HepG2 (cell line): ENCODE results near the gene NT5C2. TPM values are rescaled to one million over a fixed set of nuclear protein-coding genes. Genes with fewer than 3 reads are reported as not detected.

Source experiments
- ATAC-seq: fragments of 200-7000 bp; cut with Tn5 transposase; 3 replicates; pipeline ENCODE4 v1.9.1; 2020; ENCODE audit warnings: mild to moderate bottlenecking, moderate library complexity
- BruUV-seq: library from RNA; stranded (reverse); fragments of 400-500 nt; replicated peaks from 2 replicates; lab custom pipeline; 2021; lab: Mats Ljungman, UMichigan
- CTCF ChIA-PET: fragments of 300-600 bp; formaldehyde crosslinking; extraction: SDS; loops from one replicate; lab custom pipeline; 2021; ENCODE audit warnings: low total read pairs, inconsistent platforms, low intra/inter-chr PET ratio; lab: Yijun Ruan, JAX
- POLR2A ChIA-PET: fragments of 350-600 bp; sonication (Branson Sonifier 250); formaldehyde crosslinking; loops from one replicate; lab custom pipeline; 2020; ENCODE audit warnings: antibody characterized with exemption, inconsistent platforms; lab: Yijun Ruan, JAX
- DNase-seq: peaks from one replicate; pipeline ENCODE4 v3.0.0-alpha.2; 2015; ENCODE audit warnings: low spot score
- FAIRE-seq: peaks from 3 replicates; lab custom pipeline; 2011; peaks lifted over from hg19 to GRCh38; lab: Jason Lieb, UNC
- H2AFZ ChIP-seq: one replicate; pipeline ENCODE4 v1.6.1; 2011; ENCODE audit warnings: low read length, inconsistent platforms
- H3K27ac ChIP-seq: fragments of 300-600 bp; 3 replicates; pipeline ENCODE4 v1.8.0; 2011; ENCODE audit warnings: mixed run types, mild to moderate bottlenecking, mixed read lengths, low read length, inconsistent platforms; ENCODE audit not compliant: insufficient read depth; ENCODE audit errors: extremely low read length
- H3K27me3 ChIP-seq, 2 experiments: fragments of 200-600 bp in 1 of 2; 2 replicates in 1 of 2; 3 replicates in 1 of 2; pipeline versions ENCODE4 v1.6.0 to v1.8.0; 2011; ENCODE audit warnings: low read length in 2 of 2, mild to moderate bottlenecking in 2 of 2, moderate library complexity in 2 of 2, inconsistent platforms in 1 of 2; ENCODE audit not compliant: insufficient read depth in 2 of 2, control insufficient read depth in 1 of 2
- H3K36me3 ChIP-seq, 2 experiments: fragments of 200-600 bp in 1 of 2; replicated peaks in 1 of 2; 2 replicates in 1 of 2; 3 replicates in 1 of 2; pipeline versions ENCODE4 v1.5.1 to v1.8.0; 2011; ENCODE audit warnings: low read length in 2 of 2, inconsistent platforms in 1 of 2; ENCODE audit not compliant: insufficient read depth in 2 of 2, control insufficient read depth in 1 of 2
- H3K4me1 ChIP-seq: 2 replicates; pipeline ENCODE4 v1.5.1; 2012; ENCODE audit warnings: low read length, inconsistent platforms; ENCODE audit not compliant: insufficient read depth
- H3K4me2 ChIP-seq: 2 replicates; pipeline ENCODE4 v1.6.0; 2011; ENCODE audit warnings: low read depth, low read length, inconsistent platforms
- H3K4me3 ChIP-seq, 3 experiments: fragments of 200-600 bp in 1 of 3; sonication (generic), shearing (Covaris generic) in 1 of 3; replicated peaks in 1 of 3; 2 replicates each; pipeline ENCODE4 v1.5.1; 2011 to 2016; ENCODE audit warnings: low read length in 3 of 3, inconsistent platforms in 2 of 3, low read depth in 2 of 3, mild to moderate bottlenecking in 2 of 3, control low read depth in 1 of 3, mixed read lengths in 1 of 3; ENCODE audit not compliant: insufficient read depth in 1 of 3
- H3K79me2 ChIP-seq: one replicate; pipeline ENCODE4 v1.6.1; 2011; ENCODE audit warnings: low read length, inconsistent platforms; ENCODE audit not compliant: insufficient read depth
- H3K9ac ChIP-seq: 2 replicates; pipeline ENCODE4 v1.6.0; 2011; ENCODE audit warnings: mild to moderate bottlenecking, low read depth, low read length, inconsistent platforms; ENCODE audit not compliant: insufficient read depth
- H3K9me3 ChIP-seq: 2 replicates; pipeline ENCODE4 v1.5.1; 2012; ENCODE audit warnings: mild to moderate bottlenecking, low read length
- H4K20me1 ChIP-seq: 2 replicates; pipeline ENCODE4 v1.6.0; 2011; ENCODE audit warnings: inconsistent platforms, mild to moderate bottlenecking, low read length, moderate library complexity; ENCODE audit not compliant: insufficient read depth
- ETV6 ChIP-seq: sonication (generic); formaldehyde crosslinking; conservative IDR thresholded peaks from 2 replicates; pipeline ENCODE4 v1.4.0; 2020; ENCODE audit warnings: missing genetic modification reagents
- STAG1 ChIP-seq: sonication (generic); formaldehyde crosslinking; IDR thresholded peaks from 2 replicates; pipeline ENCODE4 v1.4.0; 2020; ENCODE audit warnings: missing genetic modification reagents
- ZNF263 ChIP-seq: sonication (generic); formaldehyde crosslinking; IDR thresholded peaks from 2 replicates; pipeline ENCODE4 v1.4.0; 2020; ENCODE audit warnings: missing genetic modification reagents
- WGBS: methylation state at CpG from one replicate; pipeline ENCODE4 v1.1.6; 2017; ENCODE audit warnings: low lambda C conversion rate; 5-methylcytosine and 5-hydroxymethylcytosine counted together
- in situ Hi-C: cut with HindIII; loops from 2 replicates; pipeline ENCODE4 v1.10.0; 2017; ENCODE audit warnings: low pct_unique_long_range_greater_than_20kb; ENCODE audit not compliant: extremely low pct_ligation_motif_present
- intact Hi-C: fragments of 100-400 bp; cut with micrococcal nuclease; formaldehyde crosslinking; loops from one replicate; pipeline ENCODE4 v1.10.0; 2022; ENCODE audit not compliant: unreplicated experiment
- polyA plus RNA-seq, 8 experiments: library from polyadenylated mRNA; depleted of rRNA in 3 of 8; stranded (reverse) in 7 of 8; unstranded in 1 of 8; fragments of >200 nt; fragmentation: Illumina TruSeq in 4 of 8; extraction: Trizol in 4 of 8; gene quantifications; 2 replicates each; pipeline versions ENCODE4 v1.2.1 to v1.2.3, GENCODE V29; 2011 to 2016; ENCODE audit warnings: low read depth in 4 of 8, missing spikeins in 1 of 8, mixed read lengths in 1 of 8; ENCODE audit not compliant: insufficient read depth in 1 of 8
- total RNA-seq, 5 experiments: library from RNA; depleted of rRNA; stranded (reverse); fragments of >200 nt; fragmentation: Illumina TruSeq; extraction: Trizol; gene quantifications; 2 replicates each; pipeline ENCODE4 v1.2.3, GENCODE V29; 2016; ENCODE audit warnings: low read depth in 1 of 5
- TF ChIP-seq, protein P1 (sequence below): sonication (generic); formaldehyde crosslinking; IDR thresholded peaks from 2 replicates; pipeline ENCODE4 v1.5.0; 2020; ENCODE audit warnings: mild to moderate bottlenecking, missing genetic modification reagents, moderate library complexity
- TF ChIP-seq, protein P2 (sequence below): sonication (generic); formaldehyde crosslinking; IDR thresholded peaks from 2 replicates; pipeline ENCODE4 v1.5.0; 2020; ENCODE audit warnings: missing genetic modification reagents
- TF ChIP-seq, protein P3 (sequence below): sonication (generic); formaldehyde crosslinking; IDR thresholded peaks from one replicate; pipeline ENCODE4 v1.5.1; 2020; ENCODE audit warnings: mild to moderate bottlenecking, missing genetic modification reagents; ENCODE audit errors: not compliant biosample characterization

Gene NT5C2
- total and polyA plus RNA-seq, 2 of the 13 experiments (the other 11 are each of a cell fraction or from before 2014, with no cell fraction given): 40.6 to 55.2 TPM

DNA sequence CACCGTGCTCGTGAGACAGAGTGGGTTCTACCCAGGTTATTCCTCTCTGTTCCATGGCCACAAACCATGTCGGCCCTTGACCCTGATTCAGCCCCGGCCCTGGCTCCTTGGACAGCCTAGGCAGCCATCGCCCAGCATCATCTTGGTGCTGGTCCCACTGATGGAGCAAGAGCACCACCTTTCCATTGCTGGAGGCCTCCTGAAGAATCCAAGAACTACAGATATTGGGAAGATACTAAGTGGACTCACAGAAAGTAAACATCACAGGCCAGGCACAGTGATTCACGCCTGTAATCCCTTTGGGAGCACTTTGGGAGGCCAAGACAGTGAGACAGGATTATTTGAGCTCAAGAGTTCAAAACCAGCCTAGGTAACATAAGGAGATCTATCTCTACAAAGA lies 125.1 kb downstream of the NT5C2 start:
- H3K36me3 ChIP-seq: peaks cover 6 to 23% of the 10 kb centered on the region in 2 experiments
- no peak overlapping the region for H3K4me3 ChIP-seq
- ATAC-seq (no peak), FAIRE-seq (no peak), DNase-seq (no peak)
- no peaks in the 10 kb centered on the region for H3K4me1 ChIP-seq
- no peaks in the 10 kb centered on the region for H3K79me2 ChIP-seq
- no peak overlapping the region for H3K27ac ChIP-seq
- 95% methylated on average over 4 of the region's 6 CpGs for WGBS
- BruUV-seq: no TSS peak
- TF ChIP-seq, protein P1, sequence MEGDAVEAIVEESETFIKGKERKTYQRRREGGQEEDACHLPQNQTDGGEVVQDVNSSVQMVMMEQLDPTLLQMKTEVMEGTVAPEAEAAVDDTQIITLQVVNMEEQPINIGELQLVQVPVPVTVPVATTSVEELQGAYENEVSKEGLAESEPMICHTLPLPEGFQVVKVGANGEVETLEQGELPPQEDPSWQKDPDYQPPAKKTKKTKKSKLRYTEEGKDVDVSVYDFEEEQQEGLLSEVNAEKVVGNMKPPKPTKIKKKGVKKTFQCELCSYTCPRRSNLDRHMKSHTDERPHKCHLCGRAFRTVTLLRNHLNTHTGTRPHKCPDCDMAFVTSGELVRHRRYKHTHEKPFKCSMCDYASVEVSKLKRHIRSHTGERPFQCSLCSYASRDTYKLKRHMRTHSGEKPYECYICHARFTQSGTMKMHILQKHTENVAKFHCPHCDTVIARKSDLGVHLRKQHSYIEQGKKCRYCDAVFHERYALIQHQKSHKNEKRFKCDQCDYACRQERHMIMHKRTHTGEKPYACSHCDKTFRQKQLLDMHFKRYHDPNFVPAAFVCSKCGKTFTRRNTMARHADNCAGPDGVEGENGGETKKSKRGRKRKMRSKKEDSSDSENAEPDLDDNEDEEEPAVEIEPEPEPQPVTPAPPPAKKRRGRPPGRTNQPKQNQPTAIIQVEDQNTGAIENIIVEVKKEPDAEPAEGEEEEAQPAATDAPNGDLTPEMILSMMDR: peak; percentile 40
- TF ChIP-seq STAG1 (CRISPR knock-in tag): peak; percentile 48
- TF ChIP-seq, protein P2, sequence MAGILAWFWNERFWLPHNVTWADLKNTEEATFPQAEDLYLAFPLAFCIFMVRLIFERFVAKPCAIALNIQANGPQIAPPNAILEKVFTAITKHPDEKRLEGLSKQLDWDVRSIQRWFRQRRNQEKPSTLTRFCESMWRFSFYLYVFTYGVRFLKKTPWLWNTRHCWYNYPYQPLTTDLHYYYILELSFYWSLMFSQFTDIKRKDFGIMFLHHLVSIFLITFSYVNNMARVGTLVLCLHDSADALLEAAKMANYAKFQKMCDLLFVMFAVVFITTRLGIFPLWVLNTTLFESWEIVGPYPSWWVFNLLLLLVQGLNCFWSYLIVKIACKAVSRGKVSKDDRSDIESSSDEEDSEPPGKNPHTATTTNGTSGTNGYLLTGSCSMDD (CRISPR knock-in tag): no peak
- peak; percentile 61 for TF ChIP-seq ZNF263 (CRISPR knock-in tag)
- no peak overlapping the region for H3K9ac ChIP-seq
- intact Hi-C loops: no loop called here
- no peak overlapping the region for H3K4me2 ChIP-seq
- ChIA-PET POLR2A (no interaction called here), CTCF (interaction anchor here (4.1 kb wide), 1 partner anchor 151 kb away, joined by 63 read pairs; the partner anchor contains the start of gene CNNM2)
- H2AFZ ChIP-seq: no peak overlapping the region
- H4K20me1 ChIP-seq: no peaks in the 10 kb centered on the region
- H3K9me3 ChIP-seq: no peaks in the 10 kb centered on the region
- H3K27me3 ChIP-seq: no peaks in the 10 kb centered on the region
- in situ Hi-C loops: loop anchor here (5.0 to 25.0 kb wide), 3 partner anchors 151 to 331 kb away; partner anchors contain the start of genes CNNM2 and WBP1L

DNA sequence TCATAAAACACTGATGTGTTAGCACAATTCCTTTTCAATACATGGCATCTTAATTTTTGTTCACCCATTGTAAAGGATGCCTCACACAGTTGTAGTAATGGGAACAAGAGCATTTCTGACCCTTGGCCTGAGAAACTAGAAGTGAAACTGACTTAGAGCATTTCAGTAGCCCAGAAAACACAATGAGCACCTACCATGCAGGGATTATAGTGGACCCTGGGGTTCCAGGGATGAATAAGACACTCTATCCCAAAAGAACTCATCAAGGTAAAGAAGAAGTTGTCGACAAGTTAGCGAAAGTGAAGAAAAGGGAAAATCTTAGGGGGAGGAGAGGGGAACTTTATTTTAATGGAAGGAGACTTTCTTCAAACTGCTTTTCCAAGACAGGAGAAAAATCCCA lies 125.6 kb downstream of the NT5C2 start:
- intact Hi-C loops (no loop called here), in situ Hi-C loops (loop anchor here (5.0 to 25.0 kb wide), 3 partner anchors 150 to 330 kb away; partner anchors contain the start of genes CNNM2 and WBP1L)
- CTCF ChIA-PET: no interaction called here
- POLR2A ChIA-PET: no interaction called here
- no peak overlapping the region for H3K9ac ChIP-seq
- H3K27ac ChIP-seq: no peak overlapping the region
- H3K4me3 ChIP-seq: no peak overlapping the region
- peaks cover 6 to 24% of the 10 kb centered on the region in 2 experiments for H3K36me3 ChIP-seq
- FAIRE-seq (no peak), DNase-seq (no peak), ATAC-seq (no peak)
- no peaks in the 10 kb centered on the region for H3K27me3 ChIP-seq
- WGBS: 100% methylated on average over 2 of the region's 2 CpGs
- no peak overlapping the region for H2AFZ ChIP-seq
- H3K4me2 ChIP-seq: no peak overlapping the region
- H4K20me1 ChIP-seq: no peaks in the 10 kb centered on the region
- no TSS peak for BruUV-seq
- H3K79me2 ChIP-seq: no peaks in the 10 kb centered on the region
- H3K4me1 ChIP-seq: no peaks in the 10 kb centered on the region
- no peaks in the 10 kb centered on the region for H3K9me3 ChIP-seq
- no peak for TF ChIP-seq ETV6 (CRISPR knock-in tag)
- TF ChIP-seq, protein P3, sequence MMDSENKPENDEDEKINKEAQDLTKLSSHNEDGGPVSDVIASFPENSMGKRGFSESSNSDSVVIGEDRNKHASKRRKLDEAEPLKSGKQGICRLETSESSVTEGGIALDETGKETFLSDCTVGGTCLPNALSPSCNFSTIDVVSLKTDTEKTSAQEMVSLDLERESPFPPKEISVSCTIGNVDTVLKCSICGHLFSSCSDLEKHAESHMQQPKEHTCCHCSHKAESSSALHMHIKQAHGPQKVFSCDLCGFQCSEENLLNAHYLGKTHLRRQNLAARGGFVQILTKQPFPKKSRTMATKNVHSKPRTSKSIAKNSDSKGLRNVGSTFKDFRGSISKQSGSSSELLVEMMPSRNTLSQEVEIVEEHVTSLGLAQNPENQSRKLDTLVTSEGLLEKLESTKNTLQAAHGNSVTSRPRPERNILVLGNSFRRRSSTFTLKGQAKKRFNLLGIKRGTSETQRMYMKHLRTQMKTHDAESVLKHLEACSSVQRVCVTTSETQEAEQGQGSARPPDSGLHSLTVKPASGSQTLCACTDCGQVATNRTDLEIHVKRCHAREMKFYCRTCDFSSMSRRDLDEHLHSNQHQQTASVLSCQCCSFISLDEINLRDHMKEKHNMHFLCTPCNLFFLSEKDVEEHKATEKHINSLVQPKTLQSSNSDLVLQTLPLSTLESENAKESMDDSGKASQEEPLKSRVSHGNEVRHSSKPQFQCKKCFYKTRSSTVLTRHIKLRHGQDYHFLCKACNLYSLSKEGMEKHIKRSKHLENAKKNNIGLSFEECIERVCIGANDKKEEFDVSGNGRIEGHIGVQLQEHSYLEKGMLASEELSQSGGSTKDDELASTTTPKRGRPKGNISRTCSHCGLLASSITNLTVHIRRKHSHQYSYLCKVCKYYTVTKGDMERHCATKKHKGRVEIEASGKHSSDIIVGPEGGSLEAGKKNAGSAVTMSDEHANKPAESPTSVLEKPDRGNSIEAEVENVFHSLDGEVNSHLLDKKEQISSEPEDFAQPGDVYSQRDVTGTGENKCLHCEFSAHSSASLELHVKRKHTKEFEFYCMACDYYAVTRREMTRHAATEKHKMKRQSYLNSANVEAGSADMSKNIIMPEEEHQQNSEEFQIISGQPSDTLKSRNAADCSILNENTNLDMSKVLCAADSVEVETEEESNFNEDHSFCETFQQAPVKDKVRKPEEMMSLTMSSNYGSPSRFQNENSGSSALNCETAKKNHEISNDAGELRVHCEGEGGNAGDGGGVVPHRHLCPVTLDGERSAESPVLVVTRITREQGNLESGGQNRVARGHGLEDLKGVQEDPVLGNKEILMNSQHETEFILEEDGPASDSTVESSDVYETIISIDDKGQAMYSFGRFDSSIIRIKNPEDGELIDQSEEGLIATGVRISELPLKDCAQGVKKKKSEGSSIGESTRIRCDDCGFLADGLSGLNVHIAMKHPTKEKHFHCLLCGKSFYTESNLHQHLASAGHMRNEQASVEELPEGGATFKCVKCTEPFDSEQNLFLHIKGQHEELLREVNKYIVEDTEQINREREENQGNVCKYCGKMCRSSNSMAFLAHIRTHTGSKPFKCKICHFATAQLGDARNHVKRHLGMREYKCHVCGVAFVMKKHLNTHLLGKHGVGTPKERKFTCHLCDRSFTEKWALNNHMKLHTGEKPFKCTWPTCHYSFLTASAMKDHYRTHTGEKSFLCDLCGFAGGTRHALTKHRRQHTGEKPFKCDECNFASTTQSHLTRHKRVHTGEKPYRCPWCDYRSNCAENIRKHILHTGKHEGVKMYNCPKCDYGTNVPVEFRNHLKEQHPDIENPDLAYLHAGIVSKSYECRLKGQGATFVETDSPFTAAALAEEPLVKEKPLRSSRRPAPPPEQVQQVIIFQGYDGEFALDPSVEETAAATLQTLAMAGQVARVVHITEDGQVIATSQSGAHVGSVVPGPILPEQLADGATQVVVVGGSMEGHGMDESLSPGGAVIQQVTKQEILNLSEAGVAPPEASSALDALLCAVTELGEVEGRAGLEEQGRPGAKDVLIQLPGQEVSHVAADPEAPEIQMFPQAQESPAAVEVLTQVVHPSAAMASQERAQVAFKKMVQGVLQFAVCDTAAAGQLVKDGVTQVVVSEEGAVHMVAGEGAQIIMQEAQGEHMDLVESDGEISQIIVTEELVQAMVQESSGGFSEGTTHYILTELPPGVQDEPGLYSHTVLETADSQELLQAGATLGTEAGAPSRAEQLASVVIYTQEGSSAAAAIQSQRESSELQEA: no peak
